ENCODE data around the gene PRRC2C. TPM values are rescaled to one million over a fixed set of nuclear protein-coding genes. Genes with fewer than 3 reads are reported as not detected.

PRRC2C gene
- total and polyA plus RNA-seq, 4 donors: 13.6 to 41.9 (median 34.4) TPM

DNA sequence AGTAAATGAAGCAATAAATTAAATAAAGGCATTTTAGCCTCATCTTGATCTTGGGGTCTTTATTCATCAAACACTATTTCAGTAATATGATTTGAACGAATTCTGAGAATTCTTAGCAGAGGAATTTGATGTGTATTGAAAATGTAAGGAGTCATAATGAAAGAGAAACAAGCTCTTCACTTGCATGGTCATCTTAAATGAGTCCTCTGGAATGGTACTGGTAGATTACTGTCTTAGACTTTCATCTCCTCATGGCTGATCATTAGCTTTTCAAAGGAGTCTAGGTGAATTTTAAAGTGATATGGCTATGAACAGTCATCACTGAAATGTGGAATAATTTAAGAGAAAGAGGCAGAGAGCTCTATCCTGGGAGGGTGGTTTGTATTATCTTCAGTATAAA is 30.0 kb downstream of the PRRC2C start:
- Histone ChIP-seq H3K9ac (ENCODE audit: low read depth in 1 of 2, low read length in 2 of 2) (no peak overlapping the region), H3K27ac (ENCODE audit: low read depth in 1 of 2, low read length in 2 of 2) (no peak overlapping the region), H3K9me3 (ENCODE audit: control insufficient read depth in 4 of 4, low read length in 3 of 4) (no peaks in the 10 kb centered on the region), H3K4me1 (ENCODE audit: control insufficient read depth in 4 of 4, insufficient read depth in 4 of 4, low read length in 3 of 4) (no peaks in the 10 kb centered on the region), H3K27me3 (ENCODE audit: control insufficient read depth in 4 of 4, insufficient read depth in 4 of 4, low read length in 3 of 4) (no peaks in the 10 kb centered on the region), H3K36me3 (ENCODE audit: control insufficient read depth in 4 of 4, insufficient read depth in 3 of 4, low read depth in 1 of 4, low read length in 3 of 4) (peaks cover 7 to 44% (median 32%) of the 10 kb centered on the region in 4 donors), H3K4me3 (ENCODE audit: low read depth in 1 of 3, low read length in 3 of 3) (no peak overlapping the region)
- WGBS: 92% methylated on average over 1 of the region's 1 CpG
- no peak for DNase-seq (ENCODE audit: low spot score)
- TF ChIP-seq NR2F2 (IDR thresholded peaks at IDR 0.05) (no peak), GABPA (IDR thresholded peaks at IDR 0.05 in 1 of 2, conservative IDR thresholded peaks at IDR 0.05 in 1 of 2) (no peak), FOXA2 (IDR thresholded peaks at IDR 0.05) (no peak), JUND (IDR thresholded peaks at IDR 0.05) (no peak), RAD21 (IDR thresholded peaks at IDR 0.05) (no peak)
- TF ChIP-seq, protein P1, sequence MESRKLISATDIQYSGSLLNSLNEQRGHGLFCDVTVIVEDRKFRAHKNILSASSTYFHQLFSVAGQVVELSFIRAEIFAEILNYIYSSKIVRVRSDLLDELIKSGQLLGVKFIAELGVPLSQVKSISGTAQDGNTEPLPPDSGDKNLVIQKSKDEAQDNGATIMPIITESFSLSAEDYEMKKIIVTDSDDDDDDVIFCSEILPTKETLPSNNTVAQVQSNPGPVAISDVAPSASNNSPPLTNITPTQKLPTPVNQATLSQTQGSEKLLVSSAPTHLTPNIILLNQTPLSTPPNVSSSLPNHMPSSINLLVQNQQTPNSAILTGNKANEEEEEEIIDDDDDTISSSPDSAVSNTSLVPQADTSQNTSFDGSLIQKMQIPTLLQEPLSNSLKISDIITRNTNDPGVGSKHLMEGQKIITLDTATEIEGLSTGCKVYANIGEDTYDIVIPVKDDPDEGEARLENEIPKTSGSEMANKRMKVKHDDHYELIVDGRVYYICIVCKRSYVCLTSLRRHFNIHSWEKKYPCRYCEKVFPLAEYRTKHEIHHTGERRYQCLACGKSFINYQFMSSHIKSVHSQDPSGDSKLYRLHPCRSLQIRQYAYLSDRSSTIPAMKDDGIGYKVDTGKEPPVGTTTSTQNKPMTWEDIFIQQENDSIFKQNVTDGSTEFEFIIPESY (IDR thresholded peaks at IDR 0.05): no peak

DNA sequence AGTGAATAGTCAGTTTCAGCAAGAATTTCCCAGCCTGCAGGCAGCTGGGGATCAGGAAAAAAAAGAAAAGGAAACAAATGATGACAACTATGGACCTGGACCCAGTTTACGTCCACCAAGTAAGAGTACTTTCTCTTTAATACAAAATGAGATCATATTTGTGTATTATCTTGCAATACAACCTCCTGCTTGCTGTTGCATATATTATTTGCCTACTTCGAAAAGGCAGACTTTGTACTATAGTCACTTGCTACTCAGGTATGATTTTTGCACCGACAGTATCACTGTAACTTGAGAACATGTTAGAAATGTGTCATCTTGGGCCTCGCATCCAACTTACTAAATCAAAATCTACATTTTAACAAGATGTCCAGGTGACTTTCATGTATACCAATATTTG is 30.4 kb downstream of the PRRC2C start:
- no peaks in the 10 kb centered on the region for H3K9me3 ChIP-seq (ENCODE audit: control insufficient read depth in 4 of 4, low read length in 3 of 4)
- no peak for DNase-seq (ENCODE audit: low spot score)
- peaks cover 7 to 48% (median 35%) of the 10 kb centered on the region in 4 donors for H3K36me3 ChIP-seq (ENCODE audit: control insufficient read depth in 4 of 4, insufficient read depth in 3 of 4, low read depth in 1 of 4, low read length in 3 of 4)
- H3K4me1 ChIP-seq (ENCODE audit: control insufficient read depth in 4 of 4, insufficient read depth in 4 of 4, low read length in 3 of 4): no peaks in the 10 kb centered on the region
- TF ChIP-seq SP1 (IDR thresholded peaks at IDR 0.05): no peak
- no peak overlapping the region for H3K4me3 ChIP-seq (ENCODE audit: low read depth in 1 of 3, low read length in 3 of 3)
- WGBS: 92% methylated on average over 4 of the region's 4 CpGs
- H3K9ac ChIP-seq (ENCODE audit: low read depth in 1 of 2, low read length in 2 of 2): no peak overlapping the region
- H3K27ac ChIP-seq (ENCODE audit: low read depth in 1 of 2, low read length in 2 of 2): no peak overlapping the region
- no peaks in the 10 kb centered on the region for H3K27me3 ChIP-seq (ENCODE audit: control insufficient read depth in 4 of 4, insufficient read depth in 4 of 4, low read length in 3 of 4)

DNA sequence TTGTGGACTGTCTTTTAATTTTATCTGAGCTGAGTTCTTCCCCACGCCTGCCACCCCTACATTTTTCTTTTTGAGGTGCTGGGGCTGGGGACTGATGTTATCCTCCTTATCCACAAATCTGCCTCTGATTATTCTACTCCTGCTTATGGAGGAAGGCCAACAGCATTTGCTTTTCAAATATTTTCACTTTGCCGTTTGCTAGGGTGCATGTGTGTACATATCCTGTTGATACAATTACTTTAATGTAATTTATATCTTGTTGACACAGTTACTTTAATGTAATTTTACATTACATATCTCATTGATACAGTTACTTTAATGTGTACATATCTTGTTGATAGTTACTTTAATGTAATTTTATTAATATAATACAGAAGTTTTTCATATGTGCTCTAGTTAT is 36.2 kb downstream of the PRRC2C start:
- Histone ChIP-seq H3K4me3 (ENCODE audit: low read depth in 1 of 3, low read length in 3 of 3) (no peak overlapping the region), H3K36me3 (ENCODE audit: control insufficient read depth in 4 of 4, insufficient read depth in 3 of 4, low read depth in 1 of 4, low read length in 3 of 4) (peaks cover 14 to 74% (median 58%) of the 10 kb centered on the region in 4 donors), H3K9me3 (ENCODE audit: control insufficient read depth in 4 of 4, low read length in 3 of 4) (no peaks in the 10 kb centered on the region), H3K27me3 (ENCODE audit: control insufficient read depth in 4 of 4, insufficient read depth in 4 of 4, low read length in 3 of 4) (no peaks in the 10 kb centered on the region), H3K4me1 (ENCODE audit: control insufficient read depth in 4 of 4, insufficient read depth in 4 of 4, low read length in 3 of 4) (no peaks in the 10 kb centered on the region), H3K9ac (ENCODE audit: low read depth in 1 of 2, low read length in 2 of 2) (no peak overlapping the region), H3K27ac (ENCODE audit: low read depth in 1 of 2, low read length in 2 of 2) (no peak overlapping the region)
- no peak for DNase-seq (ENCODE audit: low spot score)
- WGBS: 61% methylated on average over 2 of the region's 2 CpGs
- no peak for TF ChIP-seq FOXA2 (IDR thresholded peaks at IDR 0.05)
- TF ChIP-seq HNF4A (conservative IDR thresholded peaks at IDR 0.05): no peak
- TF ChIP-seq, protein P2, sequence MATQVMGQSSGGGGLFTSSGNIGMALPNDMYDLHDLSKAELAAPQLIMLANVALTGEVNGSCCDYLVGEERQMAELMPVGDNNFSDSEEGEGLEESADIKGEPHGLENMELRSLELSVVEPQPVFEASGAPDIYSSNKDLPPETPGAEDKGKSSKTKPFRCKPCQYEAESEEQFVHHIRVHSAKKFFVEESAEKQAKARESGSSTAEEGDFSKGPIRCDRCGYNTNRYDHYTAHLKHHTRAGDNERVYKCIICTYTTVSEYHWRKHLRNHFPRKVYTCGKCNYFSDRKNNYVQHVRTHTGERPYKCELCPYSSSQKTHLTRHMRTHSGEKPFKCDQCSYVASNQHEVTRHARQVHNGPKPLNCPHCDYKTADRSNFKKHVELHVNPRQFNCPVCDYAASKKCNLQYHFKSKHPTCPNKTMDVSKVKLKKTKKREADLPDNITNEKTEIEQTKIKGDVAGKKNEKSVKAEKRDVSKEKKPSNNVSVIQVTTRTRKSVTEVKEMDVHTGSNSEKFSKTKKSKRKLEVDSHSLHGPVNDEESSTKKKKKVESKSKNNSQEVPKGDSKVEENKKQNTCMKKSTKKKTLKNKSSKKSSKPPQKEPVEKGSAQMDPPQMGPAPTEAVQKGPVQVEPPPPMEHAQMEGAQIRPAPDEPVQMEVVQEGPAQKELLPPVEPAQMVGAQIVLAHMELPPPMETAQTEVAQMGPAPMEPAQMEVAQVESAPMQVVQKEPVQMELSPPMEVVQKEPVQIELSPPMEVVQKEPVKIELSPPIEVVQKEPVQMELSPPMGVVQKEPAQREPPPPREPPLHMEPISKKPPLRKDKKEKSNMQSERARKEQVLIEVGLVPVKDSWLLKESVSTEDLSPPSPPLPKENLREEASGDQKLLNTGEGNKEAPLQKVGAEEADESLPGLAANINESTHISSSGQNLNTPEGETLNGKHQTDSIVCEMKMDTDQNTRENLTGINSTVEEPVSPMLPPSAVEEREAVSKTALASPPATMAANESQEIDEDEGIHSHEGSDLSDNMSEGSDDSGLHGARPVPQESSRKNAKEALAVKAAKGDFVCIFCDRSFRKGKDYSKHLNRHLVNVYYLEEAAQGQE (IDR thresholded peaks at IDR 0.05): no peak
- no peak for TF ChIP-seq NR2F2 (IDR thresholded peaks at IDR 0.05)
- TF ChIP-seq, protein P3, sequence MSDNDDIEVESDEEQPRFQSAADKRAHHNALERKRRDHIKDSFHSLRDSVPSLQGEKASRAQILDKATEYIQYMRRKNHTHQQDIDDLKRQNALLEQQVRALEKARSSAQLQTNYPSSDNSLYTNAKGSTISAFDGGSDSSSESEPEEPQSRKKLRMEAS (IDR thresholded peaks at IDR 0.05): no peak
- no peak for TF ChIP-seq RAD21 (IDR thresholded peaks at IDR 0.05)
- TF ChIP-seq, protein P4, sequence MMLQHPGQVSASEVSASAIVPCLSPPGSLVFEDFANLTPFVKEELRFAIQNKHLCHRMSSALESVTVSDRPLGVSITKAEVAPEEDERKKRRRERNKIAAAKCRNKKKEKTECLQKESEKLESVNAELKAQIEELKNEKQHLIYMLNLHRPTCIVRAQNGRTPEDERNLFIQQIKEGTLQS (IDR thresholded peaks at IDR 0.05): no peak
- no peak for TF ChIP-seq HNF4G (IDR thresholded peaks at IDR 0.05)
- TF ChIP-seq JUND (IDR thresholded peaks at IDR 0.05): no peak
- no peak for TF ChIP-seq RXRA (IDR thresholded peaks at IDR 0.05)
- no peak for TF ChIP-seq GABPA (IDR thresholded peaks at IDR 0.05 in 1 of 2, conservative IDR thresholded peaks at IDR 0.05 in 1 of 2)
- no peak for TF ChIP-seq TAF1 (conservative IDR thresholded peaks at IDR 0.05)
- TF ChIP-seq, protein P5, sequence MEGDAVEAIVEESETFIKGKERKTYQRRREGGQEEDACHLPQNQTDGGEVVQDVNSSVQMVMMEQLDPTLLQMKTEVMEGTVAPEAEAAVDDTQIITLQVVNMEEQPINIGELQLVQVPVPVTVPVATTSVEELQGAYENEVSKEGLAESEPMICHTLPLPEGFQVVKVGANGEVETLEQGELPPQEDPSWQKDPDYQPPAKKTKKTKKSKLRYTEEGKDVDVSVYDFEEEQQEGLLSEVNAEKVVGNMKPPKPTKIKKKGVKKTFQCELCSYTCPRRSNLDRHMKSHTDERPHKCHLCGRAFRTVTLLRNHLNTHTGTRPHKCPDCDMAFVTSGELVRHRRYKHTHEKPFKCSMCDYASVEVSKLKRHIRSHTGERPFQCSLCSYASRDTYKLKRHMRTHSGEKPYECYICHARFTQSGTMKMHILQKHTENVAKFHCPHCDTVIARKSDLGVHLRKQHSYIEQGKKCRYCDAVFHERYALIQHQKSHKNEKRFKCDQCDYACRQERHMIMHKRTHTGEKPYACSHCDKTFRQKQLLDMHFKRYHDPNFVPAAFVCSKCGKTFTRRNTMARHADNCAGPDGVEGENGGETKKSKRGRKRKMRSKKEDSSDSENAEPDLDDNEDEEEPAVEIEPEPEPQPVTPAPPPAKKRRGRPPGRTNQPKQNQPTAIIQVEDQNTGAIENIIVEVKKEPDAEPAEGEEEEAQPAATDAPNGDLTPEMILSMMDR (IDR thresholded peaks at IDR 0.05; ENCODE audit: low read depth, low read length, missing input control): no peak
- TF ChIP-seq YY1 (IDR thresholded peaks at IDR 0.05): no peak
- no peak for TF ChIP-seq FOXA1 (IDR thresholded peaks at IDR 0.05)
- TF ChIP-seq, protein P1 (IDR thresholded peaks at IDR 0.05): no peak
- no peak for TF ChIP-seq SP1 (IDR thresholded peaks at IDR 0.05)
- TF ChIP-seq EGR1 (IDR thresholded peaks at IDR 0.05; ENCODE audit: low read depth in 2 of 2): no peak

Measured in liver (tissue), 9 donors.